ENCODE data around the gene VAT1. TPM values are rescaled to one million over a fixed set of nuclear protein-coding genes. Genes with fewer than 3 reads are reported as not detected.

The VAT1 gene
- total and polyA plus RNA-seq, 2 of the 13 experiments (the other 11 are each of a cell fraction or from before 2014, with no cell fraction given): 143 to 205 TPM

DNA sequence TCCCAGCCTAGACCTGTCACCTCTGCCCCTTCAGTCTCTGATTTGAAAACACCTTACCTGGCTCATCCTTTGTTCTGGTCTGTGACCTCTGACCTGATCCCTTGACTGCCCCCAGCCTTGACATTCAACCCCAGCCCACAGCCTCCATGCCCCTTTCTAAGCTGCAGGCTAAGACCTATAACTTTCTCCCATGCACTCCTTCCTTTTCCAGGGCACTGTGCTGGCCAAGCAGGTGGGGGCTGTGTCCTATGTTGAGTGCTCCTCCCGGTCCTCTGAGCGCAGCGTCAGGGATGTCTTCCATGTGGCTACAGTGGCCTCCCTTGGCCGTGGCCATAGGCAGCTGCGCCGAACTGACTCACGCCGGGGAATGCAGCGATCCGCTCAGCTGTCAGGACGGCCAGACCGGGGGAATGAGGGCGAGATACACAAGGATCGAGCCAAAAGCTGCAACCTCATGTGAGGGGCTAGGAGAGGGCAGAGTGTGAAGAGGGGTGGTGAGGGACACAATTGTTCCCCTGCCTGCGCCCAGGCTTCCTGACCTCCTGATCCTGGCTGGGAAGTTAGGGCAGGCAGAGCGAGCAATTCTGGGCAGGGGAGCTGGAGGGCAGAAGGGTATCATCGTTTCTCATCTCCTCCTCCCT lies 6.2 kb upstream of the VAT1 start (continued):
- TF ChIP-seq, protein P1, sequence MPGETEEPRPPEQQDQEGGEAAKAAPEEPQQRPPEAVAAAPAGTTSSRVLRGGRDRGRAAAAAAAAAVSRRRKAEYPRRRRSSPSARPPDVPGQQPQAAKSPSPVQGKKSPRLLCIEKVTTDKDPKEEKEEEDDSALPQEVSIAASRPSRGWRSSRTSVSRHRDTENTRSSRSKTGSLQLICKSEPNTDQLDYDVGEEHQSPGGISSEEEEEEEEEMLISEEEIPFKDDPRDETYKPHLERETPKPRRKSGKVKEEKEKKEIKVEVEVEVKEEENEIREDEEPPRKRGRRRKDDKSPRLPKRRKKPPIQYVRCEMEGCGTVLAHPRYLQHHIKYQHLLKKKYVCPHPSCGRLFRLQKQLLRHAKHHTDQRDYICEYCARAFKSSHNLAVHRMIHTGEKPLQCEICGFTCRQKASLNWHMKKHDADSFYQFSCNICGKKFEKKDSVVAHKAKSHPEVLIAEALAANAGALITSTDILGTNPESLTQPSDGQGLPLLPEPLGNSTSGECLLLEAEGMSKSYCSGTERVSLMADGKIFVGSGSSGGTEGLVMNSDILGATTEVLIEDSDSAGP (CRISPR knock-in tag; IDR thresholded peaks at IDR 0.05; ENCODE audit: borderline replicate concordance): peak; percentile 78; the same call in 1 of the 2 replicates
- peak; percentile 76 for TF ChIP-seq XRCC5 (optimal IDR thresholded peaks at IDR 0.05; ENCODE audit: low read length)
- TF ChIP-seq, protein P2, sequence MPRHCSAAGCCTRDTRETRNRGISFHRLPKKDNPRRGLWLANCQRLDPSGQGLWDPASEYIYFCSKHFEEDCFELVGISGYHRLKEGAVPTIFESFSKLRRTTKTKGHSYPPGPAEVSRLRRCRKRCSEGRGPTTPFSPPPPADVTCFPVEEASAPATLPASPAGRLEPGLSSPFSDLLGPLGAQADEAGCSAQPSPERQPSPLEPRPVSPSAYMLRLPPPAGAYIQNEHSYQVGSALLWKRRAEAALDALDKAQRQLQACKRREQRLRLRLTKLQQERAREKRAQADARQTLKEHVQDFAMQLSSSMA (CRISPR knock-in tag; IDR thresholded peaks at IDR 0.05): no peak
- TF ChIP-seq, protein P3, sequence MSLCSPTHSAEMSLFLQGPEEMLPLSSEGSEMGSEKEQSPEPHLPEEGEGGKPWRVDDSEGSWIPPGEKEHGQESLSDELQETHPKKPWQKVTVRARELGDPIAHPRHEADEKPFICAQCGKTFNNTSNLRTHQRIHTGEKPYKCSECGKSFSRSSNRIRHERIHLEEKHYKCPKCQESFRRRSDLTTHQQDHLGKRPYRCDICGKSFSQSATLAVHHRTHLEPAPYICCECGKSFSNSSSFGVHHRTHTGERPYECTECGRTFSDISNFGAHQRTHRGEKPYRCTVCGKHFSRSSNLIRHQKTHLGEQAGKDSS (CRISPR knock-in tag; IDR thresholded peaks at IDR 0.05; ENCODE audit: borderline replicate concordance, low read depth): peak; percentile 55; the same call in 1 of the 2 replicates
- no peak for TF ChIP-seq HNF4G (IDR thresholded peaks at IDR 0.05; ENCODE audit: borderline replicate concordance, low read depth, low read length)
- 0 out of 2 replicates have a peak, but pooled peaks have one; percentile 35 for TF ChIP-seq HNF4G (CRISPR knock-in tag; IDR thresholded peaks at IDR 0.05; ENCODE audit: borderline replicate concordance, low read depth)
- no peak for TF ChIP-seq CBX1 (IDR thresholded peaks at IDR 0.05; ENCODE audit: low read depth)
- peak; percentile 84 for TF ChIP-seq NR2C2 (CRISPR knock-in tag; IDR thresholded peaks at IDR 0.05; ENCODE audit: borderline replicate concordance)
- TF ChIP-seq, protein P4, sequence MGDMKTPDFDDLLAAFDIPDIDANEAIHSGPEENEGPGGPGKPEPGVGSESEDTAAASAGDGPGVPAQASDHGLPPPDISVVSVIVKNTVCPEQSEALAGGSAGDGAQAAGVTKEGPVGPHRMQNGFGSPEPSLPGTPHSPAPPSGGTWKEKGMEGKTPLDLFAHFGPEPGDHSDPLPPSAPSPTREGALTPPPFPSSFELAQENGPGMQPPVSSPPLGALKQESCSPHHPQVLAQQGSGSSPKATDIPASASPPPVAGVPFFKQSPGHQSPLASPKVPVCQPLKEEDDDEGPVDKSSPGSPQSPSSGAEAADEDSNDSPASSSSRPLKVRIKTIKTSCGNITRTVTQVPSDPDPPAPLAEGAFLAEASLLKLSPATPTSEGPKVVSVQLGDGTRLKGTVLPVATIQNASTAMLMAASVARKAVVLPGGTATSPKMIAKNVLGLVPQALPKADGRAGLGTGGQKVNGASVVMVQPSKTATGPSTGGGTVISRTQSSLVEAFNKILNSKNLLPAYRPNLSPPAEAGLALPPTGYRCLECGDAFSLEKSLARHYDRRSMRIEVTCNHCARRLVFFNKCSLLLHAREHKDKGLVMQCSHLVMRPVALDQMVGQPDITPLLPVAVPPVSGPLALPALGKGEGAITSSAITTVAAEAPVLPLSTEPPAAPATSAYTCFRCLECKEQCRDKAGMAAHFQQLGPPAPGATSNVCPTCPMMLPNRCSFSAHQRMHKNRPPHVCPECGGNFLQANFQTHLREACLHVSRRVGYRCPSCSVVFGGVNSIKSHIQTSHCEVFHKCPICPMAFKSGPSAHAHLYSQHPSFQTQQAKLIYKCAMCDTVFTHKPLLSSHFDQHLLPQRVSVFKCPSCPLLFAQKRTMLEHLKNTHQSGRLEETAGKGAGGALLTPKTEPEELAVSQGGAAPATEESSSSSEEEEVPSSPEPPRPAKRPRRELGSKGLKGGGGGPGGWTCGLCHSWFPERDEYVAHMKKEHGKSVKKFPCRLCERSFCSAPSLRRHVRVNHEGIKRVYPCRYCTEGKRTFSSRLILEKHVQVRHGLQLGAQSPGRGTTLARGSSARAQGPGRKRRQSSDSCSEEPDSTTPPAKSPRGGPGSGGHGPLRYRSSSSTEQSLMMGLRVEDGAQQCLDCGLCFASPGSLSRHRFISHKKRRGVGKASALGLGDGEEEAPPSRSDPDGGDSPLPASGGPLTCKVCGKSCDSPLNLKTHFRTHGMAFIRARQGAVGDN (CRISPR knock-in tag; IDR thresholded peaks at IDR 0.05): peak; percentile 85
- 0 out of 2 replicates have a peak, but pooled peaks have one; percentile 24 for TF ChIP-seq SALL1 (CRISPR knock-in tag; IDR thresholded peaks at IDR 0.05)
- no peak for TF ChIP-seq RFX5 (IDR thresholded peaks at IDR 0.05; ENCODE audit: low read depth, low read length)
- TF ChIP-seq ZNF501 (CRISPR knock-in tag; IDR thresholded peaks at IDR 0.05): 0 out of 2 replicates have a peak, but pooled peaks have one; percentile 37
- TF ChIP-seq, protein P5, sequence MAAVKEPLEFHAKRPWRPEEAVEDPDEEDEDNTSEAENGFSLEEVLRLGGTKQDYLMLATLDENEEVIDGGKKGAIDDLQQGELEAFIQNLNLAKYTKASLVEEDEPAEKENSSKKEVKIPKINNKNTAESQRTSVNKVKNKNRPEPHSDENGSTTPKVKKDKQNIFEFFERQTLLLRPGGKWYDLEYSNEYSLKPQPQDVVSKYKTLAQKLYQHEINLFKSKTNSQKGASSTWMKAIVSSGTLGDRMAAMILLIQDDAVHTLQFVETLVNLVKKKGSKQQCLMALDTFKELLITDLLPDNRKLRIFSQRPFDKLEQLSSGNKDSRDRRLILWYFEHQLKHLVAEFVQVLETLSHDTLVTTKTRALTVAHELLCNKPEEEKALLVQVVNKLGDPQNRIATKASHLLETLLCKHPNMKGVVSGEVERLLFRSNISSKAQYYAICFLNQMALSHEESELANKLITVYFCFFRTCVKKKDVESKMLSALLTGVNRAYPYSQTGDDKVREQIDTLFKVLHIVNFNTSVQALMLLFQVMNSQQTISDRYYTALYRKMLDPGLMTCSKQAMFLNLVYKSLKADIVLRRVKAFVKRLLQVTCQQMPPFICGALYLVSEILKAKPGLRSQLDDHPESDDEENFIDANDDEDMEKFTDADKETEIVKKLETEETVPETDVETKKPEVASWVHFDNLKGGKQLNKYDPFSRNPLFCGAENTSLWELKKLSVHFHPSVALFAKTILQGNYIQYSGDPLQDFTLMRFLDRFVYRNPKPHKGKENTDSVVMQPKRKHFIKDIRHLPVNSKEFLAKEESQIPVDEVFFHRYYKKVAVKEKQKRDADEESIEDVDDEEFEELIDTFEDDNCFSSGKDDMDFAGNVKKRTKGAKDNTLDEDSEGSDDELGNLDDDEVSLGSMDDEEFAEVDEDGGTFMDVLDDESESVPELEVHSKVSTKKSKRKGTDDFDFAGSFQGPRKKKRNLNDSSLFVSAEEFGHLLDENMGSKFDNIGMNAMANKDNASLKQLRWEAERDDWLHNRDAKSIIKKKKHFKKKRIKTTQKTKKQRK (IDR thresholded peaks at IDR 0.05; ENCODE audit: low read length): no peak
- peak; percentile 50; the same call in 1 of the 2 replicates for TF ChIP-seq FOXO1 (CRISPR knock-in tag; IDR thresholded peaks at IDR 0.05)
- TF ChIP-seq ZNF598 (CRISPR knock-in tag; IDR thresholded peaks at IDR 0.05; ENCODE audit: borderline replicate concordance): peak; percentile 30; the same call in 1 of the 2 replicates
- 0 out of 2 replicates have a peak, but pooled peaks have one; percentile 10 for TF ChIP-seq GATAD1 (CRISPR knock-in tag; IDR thresholded peaks at IDR 0.05)
- 0 out of 2 replicates have a peak, but pooled peaks have one; percentile 35 for TF ChIP-seq ZNF75D (CRISPR knock-in tag; IDR thresholded peaks at IDR 0.05; ENCODE audit: borderline replicate concordance)
